CD8-positive, alpha-beta memory T cell (primary cell): ENCODE results near the gene KLF8. TPM values are rescaled to one million over a fixed set of nuclear protein-coding genes. Genes with fewer than 3 reads are reported as not detected.

Source experiments
- CTCF ChIA-PET: fragments of 350-600 bp; sonication (Branson Sonifier 250); formaldehyde crosslinking; loops from one replicate; lab custom pipeline; 2021; ENCODE audit warnings: antibody characterized with exemption; lab: Charles Lee
- POLR2A ChIA-PET: fragments of 350-600 bp; sonication (Branson Sonifier 250); formaldehyde crosslinking; loops from one replicate; lab custom pipeline; 2021; ENCODE audit warnings: antibody characterized with exemption; lab: Charles Lee
- DNase-seq, 5 donors: peaks; one replicate each; pipeline versions ENCODE4 v3.0.0 to v3.0.0-alpha.2; 2020 to 2022; ENCODE audit warnings: mixed read lengths in 1 of 5
- H3K27ac ChIP-seq: one replicate; pipeline ENCODE4 v1.7.0; 2013; ENCODE audit warnings: low read depth, mild to moderate bottlenecking, low read length, moderate library complexity
- H3K27me3 ChIP-seq: 2 replicates; pipeline ENCODE4 v1.7.0; 2013; ENCODE audit warnings: low read length, mild to moderate bottlenecking; ENCODE audit not compliant: insufficient read depth, poor library complexity, severe bottlenecking
- H3K36me3 ChIP-seq: 2 replicates; pipeline ENCODE4 v1.7.0; 2013; ENCODE audit warnings: mild to moderate bottlenecking, low read length, moderate library complexity; ENCODE audit not compliant: insufficient read depth
- H3K4me1 ChIP-seq: 2 replicates; pipeline ENCODE4 v1.7.0; 2013; ENCODE audit warnings: mild to moderate bottlenecking, low read length, moderate library complexity; ENCODE audit not compliant: insufficient read depth
- H3K4me3 ChIP-seq: 2 replicates; pipeline ENCODE4 v1.7.0; 2013; ENCODE audit warnings: mild to moderate bottlenecking, low read length
- H3K9me3 ChIP-seq: 2 replicates; pipeline ENCODE4 v1.7.0; 2013; ENCODE audit warnings: mild to moderate bottlenecking, low read length
- H3K27ac Mint-ChIP-seq, 8 donors: one replicate each; pipeline ENCODE4 v1.8.0; 2020 to 2021; ENCODE audit warnings: mixed read lengths in 8 of 8, mild to moderate bottlenecking in 6 of 8, inconsistent platforms in 3 of 8, moderate library complexity in 3 of 8
- H3K27me3 Mint-ChIP-seq, 2 donors: one replicate each; pipeline ENCODE4 v1.8.0; 2020 to 2021; ENCODE audit warnings: mixed read lengths in 2 of 2, mild to moderate bottlenecking in 1 of 2, moderate library complexity in 1 of 2
- H3K36me3 Mint-ChIP-seq, 3 donors: one replicate each; pipeline ENCODE4 v1.8.0; 2020 to 2021; ENCODE audit warnings: mixed read lengths in 3 of 3, inconsistent platforms in 1 of 3, mild to moderate bottlenecking in 1 of 3
- H3K4me1 Mint-ChIP-seq, 3 donors: one replicate each; pipeline ENCODE4 v1.8.0; 2020 to 2021; ENCODE audit warnings: mixed read lengths in 3 of 3, inconsistent platforms in 1 of 3, mild to moderate bottlenecking in 1 of 3
- H3K4me3 Mint-ChIP-seq, 7 donors: one replicate each; pipeline ENCODE4 v1.8.0; 2020 to 2021; ENCODE audit warnings: mixed read lengths in 7 of 7, mild to moderate bottlenecking in 6 of 7, moderate library complexity in 4 of 7, inconsistent platforms in 2 of 7
- H3K9me3 Mint-ChIP-seq, 5 donors: one replicate each; pipeline ENCODE4 v1.8.0; 2020 to 2022; ENCODE audit warnings: mixed read lengths in 5 of 5, mild to moderate bottlenecking in 3 of 5, moderate library complexity in 2 of 5, inconsistent platforms in 1 of 5
- polyA plus RNA-seq: library from polyadenylated mRNA; unstranded; fragments of 300-500 nt; fragmentation: Illumina TruSeq; gene quantifications from one replicate; pipeline ENCODE4 v1.2.3, GENCODE V29; 2021
- total RNA-seq, 2 experiments: library from RNA; stranded (reverse); gene quantifications; one replicate each; pipeline ENCODE4 v1.2.3, GENCODE V29; 2021

The KLF8 gene
- total and polyA plus RNA-seq, 3 experiments from 2014 or later, result 0.64 to 1.5 (median 1.4) TPM

GRCh38 chrX:56228914-56229313 is 3.2 kb upstream of the KLF8 start:
- no peak overlapping the region for H3K4me3 Mint-ChIP-seq
- no peaks in the 10 kb centered on the region for H3K9me3 ChIP-seq
- H3K4me1 Mint-ChIP-seq, result peaks cover 4 to 13% (median 11%) of the 10 kb centered on the region in 3 donors
- no peaks in the 10 kb centered on the region for H3K36me3 ChIP-seq
- H3K27ac Mint-ChIP-seq, result peak overlapping the region in 1 of 8 donors; percentile 41
- no peak overlapping the region for H3K4me3 ChIP-seq
- DNase-seq, result no peak
- POLR2A ChIA-PET, result no interaction called here
- H3K4me1 ChIP-seq, result no peaks in the 10 kb centered on the region
- peaks cover 14 to 15% of the 10 kb centered on the region in 2 donors for H3K27me3 Mint-ChIP-seq
- no peak overlapping the region for H3K27ac ChIP-seq
- no peaks in the 10 kb centered on the region for H3K27me3 ChIP-seq
- H3K9me3 Mint-ChIP-seq, result no peaks in the 10 kb centered on the region
- H3K36me3 Mint-ChIP-seq, result no peaks in the 10 kb centered on the region
- CTCF ChIA-PET, result interaction anchor here (1.1 to 1.7 kb wide), 2 partner anchors 20 to 504 kb away, joined by 3 to 4 read pairs; no protein-coding TSS in a partner anchor

GRCh38 chrX:56231537-56232090 is 542 bp upstream of the KLF8 start:
- ChIA-PET POLR2A (no interaction called here), CTCF (no interaction called here)
- Mint-ChIP-seq H3K4me3 (peak overlapping the region in 6 of 7 donors; percentile 55 to 84 (median 81)), H3K36me3 (no peaks in the 10 kb centered on the region), H3K27ac (no peak overlapping the region), H3K4me1 (peaks cover 4 to 13% (median 11%) of the 10 kb centered on the region in 3 donors), H3K27me3 (peaks cover 12 to 15% of the 10 kb centered on the region in 2 donors), H3K9me3 (no peaks in the 10 kb centered on the region)
- H3K4me1 ChIP-seq, result no peaks in the 10 kb centered on the region
- DNase-seq, result no peak
- H3K27ac ChIP-seq, result no peak overlapping the region
- no peaks in the 10 kb centered on the region for H3K27me3 ChIP-seq
- no peaks in the 10 kb centered on the region for H3K9me3 ChIP-seq
- no peaks in the 10 kb centered on the region for H3K36me3 ChIP-seq
- H3K4me3 ChIP-seq, result no peak overlapping the region

- no peaks in the 10 kb centered on the region for H3K27me3 ChIP-seq
- H3K27ac Mint-ChIP-seq, result no peak overlapping the region
- ChIA-PET CTCF (no interaction called here), POLR2A (no interaction called here)
- H3K4me1 Mint-ChIP-seq, result peaks cover 4 to 13% (median 11%) of the 10 kb centered on the region in 3 donors
- peaks cover 10 to 15% of the 10 kb centered on the region in 2 donors for H3K27me3 Mint-ChIP-seq
- H3K4me3 ChIP-seq, result peak overlapping the region; percentile 22
- DNase-seq, result no peak
- no peaks in the 10 kb centered on the region for H3K36me3 ChIP-seq
- H3K9me3 ChIP-seq, result no peaks in the 10 kb centered on the region
- no peaks in the 10 kb centered on the region for H3K4me1 ChIP-seq
- no peaks in the 10 kb centered on the region for H3K36me3 Mint-ChIP-seq
- peak overlapping the region; percentile 75 to 90 (median 81) for H3K4me3 Mint-ChIP-seq
- H3K9me3 Mint-ChIP-seq, result no peaks in the 10 kb centered on the region
- H3K27ac ChIP-seq, result no peak overlapping the region
Observed at GRCh38 chrX:56233100-56233499, 944 bp downstream of the KLF8 start.

- no peak for DNase-seq
- no peaks in the 10 kb centered on the region for H3K36me3 Mint-ChIP-seq
- no peak overlapping the region for H3K27ac Mint-ChIP-seq
- no peaks in the 10 kb centered on the region for H3K9me3 ChIP-seq
- POLR2A ChIA-PET, result no interaction called here
- H3K4me1 ChIP-seq, result no peaks in the 10 kb centered on the region
- no peaks in the 10 kb centered on the region for H3K9me3 Mint-ChIP-seq
- H3K27me3 Mint-ChIP-seq, result peaks cover 10 to 15% of the 10 kb centered on the region in 2 donors
- no peak overlapping the region for H3K27ac ChIP-seq
- peak overlapping the region; percentile 25 to 84 (median 66) for H3K4me3 Mint-ChIP-seq
- H3K36me3 ChIP-seq, result no peaks in the 10 kb centered on the region
- H3K4me3 ChIP-seq, result no peak overlapping the region
- H3K4me1 Mint-ChIP-seq, result peaks cover 4 to 13% (median 11%) of the 10 kb centered on the region in 3 donors
- CTCF ChIA-PET, result no interaction called here
- no peaks in the 10 kb centered on the region for H3K27me3 ChIP-seq
Observed at GRCh38 chrX:56233682-56234081, 1.5 kb downstream of the KLF8 start.

GRCh38 chrX:56248492-56248891 is 16.3 kb downstream of the KLF8 start:
- H3K4me3 ChIP-seq, result no peak overlapping the region
- peak; percentile 2 to 59 (median 28) for DNase-seq
- Mint-ChIP-seq H3K27ac (no peak overlapping the region), H3K27me3 (peaks cover 0 to 6% of the 10 kb centered on the region in 2 donors), H3K4me3 (no peak overlapping the region), H3K36me3 (no peaks in the 10 kb centered on the region), H3K4me1 (peaks cover 0 to 9% (median 3%) of the 10 kb centered on the region in 3 donors), H3K9me3 (no peaks in the 10 kb centered on the region)
- CTCF ChIA-PET, result interaction anchor here (0.9 to 1.9 kb wide), 5 partner anchors 10 to 759 kb away, joined by 3 to 5 read pairs (median 5); partner anchors contain the start of gene USP51
- no peaks in the 10 kb centered on the region for H3K27me3 ChIP-seq
- H3K4me1 ChIP-seq, result no peaks in the 10 kb centered on the region
- no peaks in the 10 kb centered on the region for H3K36me3 ChIP-seq
- H3K9me3 ChIP-seq, result no peaks in the 10 kb centered on the region
- POLR2A ChIA-PET, result no interaction called here
- no peak overlapping the region for H3K27ac ChIP-seq

- Histone ChIP-seq H3K36me3 (no peaks in the 10 kb centered on the region), H3K27me3 (no peaks in the 10 kb centered on the region), H3K4me3 (no peak overlapping the region), H3K4me1 (no peaks in the 10 kb centered on the region), H3K9me3 (no peaks in the 10 kb centered on the region), H3K27ac (no peak overlapping the region)
- Mint-ChIP-seq H3K27me3 (peaks cover under 1 to 4% of the 10 kb centered on the region in 2 donors), H3K9me3 (no peaks in the 10 kb centered on the region), H3K4me1 (no peaks in the 10 kb centered on the region), H3K4me3 (no peak overlapping the region), H3K36me3 (no peaks in the 10 kb centered on the region), H3K27ac (no peak overlapping the region)
- DNase-seq, result no peak
- ChIA-PET CTCF (no interaction called here), POLR2A (interaction anchor here (0.7 kb wide), 1 partner anchor 348 kb away, joined by 6 read pairs; no protein-coding TSS in a partner anchor)
Observed at GRCh38 chrX:56253832-56254703, 21.9 kb downstream of the KLF8 start.

- H3K36me3 Mint-ChIP-seq, result peaks cover 0 to 1% (median 0%) of the 10 kb centered on the region in 3 donors
- H3K27me3 ChIP-seq, result no peaks in the 10 kb centered on the region
- H3K27ac ChIP-seq, result no peak overlapping the region
- H3K4me1 ChIP-seq, result no peaks in the 10 kb centered on the region
- H3K4me1 Mint-ChIP-seq, result no peaks in the 10 kb centered on the region
- H3K9me3 ChIP-seq, result no peaks in the 10 kb centered on the region
- H3K36me3 ChIP-seq, result no peaks in the 10 kb centered on the region
- CTCF ChIA-PET, result no interaction called here
- H3K27ac Mint-ChIP-seq, result no peak overlapping the region
- no peak for DNase-seq
- H3K4me3 ChIP-seq, result no peak overlapping the region
- H3K9me3 Mint-ChIP-seq, result no peaks in the 10 kb centered on the region
- H3K27me3 Mint-ChIP-seq, result peaks cover 0 to 11% of the 10 kb centered on the region in 2 donors
- POLR2A ChIA-PET, result no interaction called here
- no peak overlapping the region for H3K4me3 Mint-ChIP-seq
Observed at GRCh38 chrX:56268888-56269287, 36.7 kb downstream of the KLF8 start.

GRCh38 chrX:56278692-56279091 is 46.5 kb downstream of the KLF8 start:
- no peaks in the 10 kb centered on the region for H3K36me3 Mint-ChIP-seq
- CTCF ChIA-PET, result no interaction called here
- no peak overlapping the region for H3K4me3 ChIP-seq
- no peaks in the 10 kb centered on the region for H3K9me3 Mint-ChIP-seq
- DNase-seq, result no peak
- POLR2A ChIA-PET, result no interaction called here
- no peaks in the 10 kb centered on the region for H3K36me3 ChIP-seq
- no peak overlapping the region for H3K4me3 Mint-ChIP-seq
- peaks cover 2 to 9% (median 4%) of the 10 kb centered on the region in 3 donors for H3K4me1 Mint-ChIP-seq
- no peak overlapping the region for H3K27ac ChIP-seq
- H3K27ac Mint-ChIP-seq, result no peak overlapping the region
- peaks cover 0 to 2% of the 10 kb centered on the region in 2 donors for H3K27me3 Mint-ChIP-seq
- peaks cover 5% of the 10 kb centered on the region for H3K4me1 ChIP-seq
- no peaks in the 10 kb centered on the region for H3K9me3 ChIP-seq
- no peaks in the 10 kb centered on the region for H3K27me3 ChIP-seq
